A549 (cell line): ENCODE data around the gene ADCY4. TPM values are rescaled to one million over a fixed set of nuclear protein-coding genes. Genes with fewer than 3 reads are reported as not detected.

Source experiments
- ATAC-seq, 2 experiments: fragments of 200-7000 bp in 1 of 2; fragments of >200 bp in 1 of 2; cut with Nextera tagmentation in 1 of 2; cut with Tn5 transposase in 1 of 2; 3 replicates each; pipeline versions ENCODE4 v1.8.0 to v1.9.1; 2018 to 2020; ENCODE audit warnings: mild to moderate bottlenecking in 1 of 2, moderate library complexity in 1 of 2
- CTCF ChIA-PET: fragments of 300-600 bp; sonication (Branson Sonifier 250); formaldehyde crosslinking; extraction: SDS; loops from one replicate; lab custom pipeline; 2021; ENCODE audit warnings: antibody characterized with exemption, inconsistent platforms; lab: Yijun Ruan, JAX
- POLR2A ChIA-PET: fragments of 350-600 bp; formaldehyde crosslinking; extraction: SDS; loops from one replicate; lab custom pipeline; 2021; ENCODE audit warnings: antibody characterized with exemption, inconsistent platforms; lab: Yijun Ruan, JAX
- DNase-seq, 2 experiments: peaks; one replicate each; pipeline versions ENCODE4 v3.0.0 to v3.0.0-alpha.2; 2011 to 2016; ENCODE audit warnings: low read depth in 1 of 2, low spot score in 1 of 2
- FAIRE-seq: peaks from 2 replicates; lab custom pipeline; 2011; peaks lifted over from hg19 to GRCh38; lab: Jason Lieb, UNC
- H3K27ac ChIP-seq, 2 experiments: fragments of >200 bp; sonication (Bioruptor Twin); formaldehyde crosslinking; 3 replicates each; pipeline ENCODE4 v1.5.1; 2016 to 2017
- H3K4me1 ChIP-seq: fragments of >200 bp; sonication (Bioruptor Twin); formaldehyde crosslinking; 3 replicates; pipeline ENCODE4 v1.6.1; 2016
- H3K4me2 ChIP-seq: fragments of >200 bp; sonication (Bioruptor Twin); formaldehyde crosslinking; 3 replicates; pipeline ENCODE4 v1.6.1; 2016
- H3K4me3 ChIP-seq: fragments of >200 bp; sonication (Bioruptor Twin); formaldehyde crosslinking; 3 replicates; pipeline ENCODE4 v1.5.1; 2016
- H3K9me3 ChIP-seq: fragments of >200 bp; sonication (Bioruptor Twin); formaldehyde crosslinking; 3 replicates; pipeline ENCODE4 v1.6.1; 2016
- BHLHE40 ChIP-seq: IDR thresholded peaks from 2 replicates; pipeline ENCODE4 v1.6.1; 2012; ENCODE audit warnings: low read depth, low read length, inconsistent platforms
- CHD4 ChIP-seq: fragments of 200-600 bp; sonication (generic); IDR thresholded peaks from 2 replicates; pipeline ENCODE4 v1.6.1; 2016; ENCODE audit warnings: antibody characterized with exemption, mild to moderate bottlenecking, borderline replicate concordance
- ESRRA ChIP-seq: fragments of 150-350 bp; IDR thresholded peaks from 2 replicates; pipeline ENCODE4 v1.6.1; 2014; ENCODE audit warnings: mild to moderate bottlenecking, low read length, borderline replicate concordance
- FOSL2 ChIP-seq, 2 experiments: fragments of 450-650 bp in 1 of 2; fragments of >200 bp in 1 of 2; sonication (Bioruptor Twin) in 1 of 2; formaldehyde crosslinking; IDR thresholded peaks; 2 replicates each; pipeline versions ENCODE4 v1.5.0 to v1.6.1; 2016 to 2020; ENCODE audit warnings: mild to moderate bottlenecking in 1 of 2, moderate library complexity in 1 of 2
- JUN ChIP-seq, 2 experiments: fragments of >200 bp; sonication (Bioruptor Twin); formaldehyde crosslinking; IDR thresholded peaks; 2 replicates in 1 of 2; 3 replicates in 1 of 2; pipeline ENCODE4 v1.6.1; 2016 to 2017
- MAFK ChIP-seq: fragments of 450-650 bp; IDR thresholded peaks from 2 replicates; pipeline ENCODE4 v1.6.1; 2014; ENCODE audit not compliant: partially characterized antibody
- NR3C1 ChIP-seq: fragments of >200 bp; sonication (Bioruptor Twin); formaldehyde crosslinking; IDR thresholded peaks from 3 replicates; pipeline ENCODE4 v1.6.1; 2017
- RFX5 ChIP-seq: fragments of 450-650 bp; IDR thresholded peaks from 2 replicates; pipeline ENCODE4 v1.7.1; 2014; ENCODE audit warnings: antibody characterized with exemption, mild to moderate bottlenecking, moderate library complexity
- ZSCAN20 ChIP-seq: fragments of 250-450 bp; sonication (Bioruptor Pico); IDR thresholded peaks from 2 replicates; pipeline ENCODE4 v1.8.0; 2022; ENCODE audit warnings: mild to moderate bottlenecking, moderate library complexity
- WGBS: methylation state at CpG from one replicate; pipeline ENCODE4 v1.1.6; 2017; ENCODE audit errors: missing lambda C conversion rate; 5-methylcytosine and 5-hydroxymethylcytosine counted together
- polyA plus RNA-seq, 4 experiments: library from polyadenylated mRNA; depleted of rRNA in 3 of 4; stranded (reverse); fragments of >200 nt; fragmentation: RNase III in 1 of 4; extraction: RNeasy Plus Mini Kit Qiagen cat#74134 plus additional on column Dnase treatment in 1 of 4; gene quantifications; 2 replicates in 3 of 4; 3 replicates in 1 of 4; pipeline ENCODE4 v1.2.3, GENCODE V29; 2011 to 2017
- TF ChIP-seq, protein P1 (sequence below): fragments of 200-600 bp; sonication (generic); IDR thresholded peaks from 2 replicates; pipeline ENCODE4 v1.6.1; 2016; ENCODE audit warnings: antibody characterized with exemption, mild to moderate bottlenecking, moderate library complexity
- TF ChIP-seq, protein P2 (sequence below): fragments of >200 bp; sonication (Bioruptor Twin); formaldehyde crosslinking; IDR thresholded peaks from 3 replicates; pipeline ENCODE4 v1.5.1; 2016
- TF ChIP-seq, protein P3 (sequence below): fragments of >200 bp; sonication (Bioruptor Twin); formaldehyde crosslinking; IDR thresholded peaks from 3 replicates; pipeline ENCODE4 v1.6.1; 2016

Gene ADCY4
- polyA plus RNA-seq, 2 of the 4 experiments (the other 2 are of a cell fraction): not detected

DNA sequence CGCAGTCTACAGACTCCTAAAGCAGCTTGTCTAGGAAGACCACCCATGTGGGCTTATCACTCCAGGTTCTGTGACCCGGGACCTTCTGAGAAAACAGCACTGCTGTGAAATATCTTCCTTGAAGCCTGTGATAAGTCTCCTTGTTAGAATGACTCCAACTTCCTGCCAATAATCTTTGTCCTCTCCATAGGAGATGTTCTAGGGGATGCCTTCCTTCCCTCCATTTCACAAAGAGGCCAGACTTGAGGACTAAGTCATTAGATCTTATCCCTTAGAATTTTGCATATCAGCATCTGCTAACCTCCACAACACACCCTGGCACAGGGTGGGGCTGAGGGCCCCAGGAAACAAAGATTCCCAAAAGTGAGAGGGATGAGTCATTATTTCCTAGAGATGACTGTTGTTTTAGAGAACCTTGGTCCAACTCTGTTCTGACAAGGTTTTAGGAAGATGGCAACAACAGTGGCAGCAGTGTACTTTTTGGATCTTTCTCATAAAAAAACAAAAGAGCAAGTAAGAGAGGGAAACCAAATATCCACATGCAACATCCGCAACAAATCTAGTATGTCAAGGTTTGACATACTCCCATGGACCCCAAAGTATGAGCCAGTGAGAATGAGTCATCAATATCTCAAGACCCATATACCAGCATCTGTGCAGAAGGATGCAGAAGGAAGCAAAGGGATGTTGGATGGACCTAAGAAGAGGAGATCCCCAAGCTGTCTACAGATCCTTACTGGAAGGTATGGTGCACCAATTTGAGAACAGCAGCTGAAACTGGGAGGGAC, 17.5 kb downstream of the ADCY4 start (continued):
- TF ChIP-seq, protein P1, sequence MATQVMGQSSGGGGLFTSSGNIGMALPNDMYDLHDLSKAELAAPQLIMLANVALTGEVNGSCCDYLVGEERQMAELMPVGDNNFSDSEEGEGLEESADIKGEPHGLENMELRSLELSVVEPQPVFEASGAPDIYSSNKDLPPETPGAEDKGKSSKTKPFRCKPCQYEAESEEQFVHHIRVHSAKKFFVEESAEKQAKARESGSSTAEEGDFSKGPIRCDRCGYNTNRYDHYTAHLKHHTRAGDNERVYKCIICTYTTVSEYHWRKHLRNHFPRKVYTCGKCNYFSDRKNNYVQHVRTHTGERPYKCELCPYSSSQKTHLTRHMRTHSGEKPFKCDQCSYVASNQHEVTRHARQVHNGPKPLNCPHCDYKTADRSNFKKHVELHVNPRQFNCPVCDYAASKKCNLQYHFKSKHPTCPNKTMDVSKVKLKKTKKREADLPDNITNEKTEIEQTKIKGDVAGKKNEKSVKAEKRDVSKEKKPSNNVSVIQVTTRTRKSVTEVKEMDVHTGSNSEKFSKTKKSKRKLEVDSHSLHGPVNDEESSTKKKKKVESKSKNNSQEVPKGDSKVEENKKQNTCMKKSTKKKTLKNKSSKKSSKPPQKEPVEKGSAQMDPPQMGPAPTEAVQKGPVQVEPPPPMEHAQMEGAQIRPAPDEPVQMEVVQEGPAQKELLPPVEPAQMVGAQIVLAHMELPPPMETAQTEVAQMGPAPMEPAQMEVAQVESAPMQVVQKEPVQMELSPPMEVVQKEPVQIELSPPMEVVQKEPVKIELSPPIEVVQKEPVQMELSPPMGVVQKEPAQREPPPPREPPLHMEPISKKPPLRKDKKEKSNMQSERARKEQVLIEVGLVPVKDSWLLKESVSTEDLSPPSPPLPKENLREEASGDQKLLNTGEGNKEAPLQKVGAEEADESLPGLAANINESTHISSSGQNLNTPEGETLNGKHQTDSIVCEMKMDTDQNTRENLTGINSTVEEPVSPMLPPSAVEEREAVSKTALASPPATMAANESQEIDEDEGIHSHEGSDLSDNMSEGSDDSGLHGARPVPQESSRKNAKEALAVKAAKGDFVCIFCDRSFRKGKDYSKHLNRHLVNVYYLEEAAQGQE: no peak
- TF ChIP-seq FOSL2 (IDR thresholded peaks at IDR 0.05) (no peak), FOSL2 (CRISPR knock-in tag; IDR thresholded peaks at IDR 0.05) (peak; percentile 54; the same call in 1 of the 2 replicates), MAFK (peak; percentile 13), NR3C1 (no peak), CHD4 (no peak)

DNA sequence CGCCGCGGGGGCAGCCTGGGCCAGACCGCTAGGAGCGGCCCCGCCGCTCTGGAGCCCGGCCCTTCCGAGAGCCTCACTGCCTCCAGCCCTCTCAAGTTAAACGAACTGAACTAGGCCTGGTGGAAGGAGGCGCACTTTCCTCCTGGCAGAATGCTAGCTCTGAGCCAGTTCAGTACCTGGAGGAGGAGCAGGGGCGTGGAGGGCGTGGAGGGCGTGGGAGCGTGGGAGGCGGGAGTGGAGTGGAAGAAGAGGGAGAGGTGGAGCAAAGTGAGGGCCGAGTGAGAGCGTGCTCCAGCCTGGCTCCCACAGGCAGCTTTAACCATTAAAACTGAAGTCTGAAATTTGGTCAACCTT, 18.3 kb downstream of the ADCY4 start:
- Histone ChIP-seq H3K9me3 (no peaks in the 10 kb centered on the region), H3K4me3 (no peak overlapping the region), H3K4me1 (peaks cover 11% of the 10 kb centered on the region), H3K27ac (no peak overlapping the region), H3K4me2 (no peak overlapping the region)
- DNase-seq (no peak), FAIRE-seq (no peak), ATAC-seq (no peak)
- ChIA-PET CTCF (interaction anchor here (0.6 to 46.6 kb wide), 7 partner anchors 9 to 113 kb away, joined by 3 to 1142 read pairs (median 5); partner anchors contain the start of genes ADCY4, CBLN3, CIDEB and DHRS1), POLR2A (no interaction called here)
- TF ChIP-seq, protein P2, sequence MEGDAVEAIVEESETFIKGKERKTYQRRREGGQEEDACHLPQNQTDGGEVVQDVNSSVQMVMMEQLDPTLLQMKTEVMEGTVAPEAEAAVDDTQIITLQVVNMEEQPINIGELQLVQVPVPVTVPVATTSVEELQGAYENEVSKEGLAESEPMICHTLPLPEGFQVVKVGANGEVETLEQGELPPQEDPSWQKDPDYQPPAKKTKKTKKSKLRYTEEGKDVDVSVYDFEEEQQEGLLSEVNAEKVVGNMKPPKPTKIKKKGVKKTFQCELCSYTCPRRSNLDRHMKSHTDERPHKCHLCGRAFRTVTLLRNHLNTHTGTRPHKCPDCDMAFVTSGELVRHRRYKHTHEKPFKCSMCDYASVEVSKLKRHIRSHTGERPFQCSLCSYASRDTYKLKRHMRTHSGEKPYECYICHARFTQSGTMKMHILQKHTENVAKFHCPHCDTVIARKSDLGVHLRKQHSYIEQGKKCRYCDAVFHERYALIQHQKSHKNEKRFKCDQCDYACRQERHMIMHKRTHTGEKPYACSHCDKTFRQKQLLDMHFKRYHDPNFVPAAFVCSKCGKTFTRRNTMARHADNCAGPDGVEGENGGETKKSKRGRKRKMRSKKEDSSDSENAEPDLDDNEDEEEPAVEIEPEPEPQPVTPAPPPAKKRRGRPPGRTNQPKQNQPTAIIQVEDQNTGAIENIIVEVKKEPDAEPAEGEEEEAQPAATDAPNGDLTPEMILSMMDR: no peak
- 0 out of 5 replicates have a peak, but pooled peaks of 1 of the 2 experiments have one; percentile 22 for TF ChIP-seq JUN (IDR thresholded peaks at IDR 0.05)
- 86% methylated on average over 9 of the region's 18 CpGs for WGBS

DNA sequence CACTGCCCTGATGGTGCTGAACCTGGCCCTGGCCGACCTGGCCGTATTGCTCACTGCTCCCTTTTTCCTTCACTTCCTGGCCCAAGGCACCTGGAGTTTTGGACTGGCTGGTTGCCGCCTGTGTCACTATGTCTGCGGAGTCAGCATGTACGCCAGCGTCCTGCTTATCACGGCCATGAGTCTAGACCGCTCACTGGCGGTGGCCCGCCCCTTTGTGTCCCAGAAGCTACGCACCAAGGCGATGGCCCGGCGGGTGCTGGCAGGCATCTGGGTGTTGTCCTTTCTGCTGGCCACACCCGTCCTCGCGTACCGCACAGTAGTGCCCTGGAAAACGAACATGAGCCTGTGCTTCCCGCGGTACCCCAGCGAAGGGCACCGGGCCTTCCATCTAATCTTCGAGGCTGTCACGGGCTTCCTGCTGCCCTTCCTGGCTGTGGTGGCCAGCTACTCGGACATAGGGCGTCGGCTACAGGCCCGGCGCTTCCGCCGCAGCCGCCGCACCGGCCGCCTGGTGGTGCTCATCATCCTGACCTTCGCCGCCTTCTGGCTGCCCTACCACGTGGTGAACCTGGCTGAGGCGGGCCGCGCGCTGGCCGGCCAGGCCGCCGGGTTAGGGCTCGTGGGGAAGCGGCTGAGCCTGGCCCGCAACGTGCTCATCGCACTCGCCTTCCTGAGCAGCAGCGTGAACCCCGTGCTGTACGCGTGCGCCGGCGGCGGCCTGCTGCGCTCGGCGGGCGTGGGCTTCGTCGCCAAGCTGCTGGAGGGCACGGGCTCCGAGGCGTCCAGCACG, 18.9 kb downstream of the ADCY4 start:
- FAIRE-seq (no peak), ATAC-seq (no peak), DNase-seq (no peak)
- ChIA-PET CTCF (interaction anchor here (0.6 to 46.6 kb wide), 7 partner anchors 8 to 114 kb away, joined by 3 to 1142 read pairs (median 5); partner anchors contain the start of genes ADCY4, CBLN3, CIDEB and DHRS1), POLR2A (no interaction called here)
- no peak overlapping the region for H3K4me3 ChIP-seq
- WGBS: 94% methylated on average over 53 of the region's 70 CpGs
- no peak overlapping the region for H3K4me2 ChIP-seq
- H3K27ac ChIP-seq: no peak overlapping the region
- H3K4me1 ChIP-seq: peaks cover 11% of the 10 kb centered on the region
- H3K9me3 ChIP-seq: no peaks in the 10 kb centered on the region
- TF ChIP-seq ZSCAN20 (no peak), CHD4 (no peak), MAFK (no peak), ESRRA (no peak), BHLHE40 (no peak), RFX5 (no peak)
- TF ChIP-seq, protein P3, sequence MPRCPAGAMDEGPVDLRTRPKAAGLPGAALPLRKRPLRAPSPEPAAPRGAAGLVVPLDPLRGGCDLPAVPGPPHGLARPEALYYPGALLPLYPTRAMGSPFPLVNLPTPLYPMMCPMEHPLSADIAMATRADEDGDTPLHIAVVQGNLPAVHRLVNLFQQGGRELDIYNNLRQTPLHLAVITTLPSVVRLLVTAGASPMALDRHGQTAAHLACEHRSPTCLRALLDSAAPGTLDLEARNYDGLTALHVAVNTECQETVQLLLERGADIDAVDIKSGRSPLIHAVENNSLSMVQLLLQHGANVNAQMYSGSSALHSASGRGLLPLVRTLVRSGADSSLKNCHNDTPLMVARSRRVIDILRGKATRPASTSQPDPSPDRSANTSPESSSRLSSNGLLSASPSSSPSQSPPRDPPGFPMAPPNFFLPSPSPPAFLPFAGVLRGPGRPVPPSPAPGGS: no peak
